CD8-positive, alpha-beta memory T cell (primary cell): ENCODE results near the gene ZNF143. TPM values are rescaled to one million over a fixed set of nuclear protein-coding genes. Genes with fewer than 3 reads are reported as not detected.
A peak's percentile ranks its signal among the peaks of the same experiment; 100 is the strongest.

Source experiments
- CTCF ChIA-PET: fragments of 350-600 bp; sonication (Branson Sonifier 250); formaldehyde crosslinking; loops from one replicate; lab custom pipeline; 2021; ENCODE audit warnings: antibody characterized with exemption; lab: Charles Lee
- POLR2A ChIA-PET: fragments of 350-600 bp; sonication (Branson Sonifier 250); formaldehyde crosslinking; loops from one replicate; lab custom pipeline; 2021; ENCODE audit warnings: antibody characterized with exemption; lab: Charles Lee
- DNase-seq, 5 donors: peaks; one replicate each; pipeline versions ENCODE4 v3.0.0 to v3.0.0-alpha.2; 2020 to 2022; ENCODE audit warnings: mixed read lengths in 1 of 5
- H3K27ac ChIP-seq: one replicate; pipeline ENCODE4 v1.7.0; 2013; ENCODE audit warnings: low read depth, mild to moderate bottlenecking, low read length, moderate library complexity
- H3K27me3 ChIP-seq: 2 replicates; pipeline ENCODE4 v1.7.0; 2013; ENCODE audit warnings: low read length, mild to moderate bottlenecking; ENCODE audit not compliant: insufficient read depth, poor library complexity, severe bottlenecking
- H3K36me3 ChIP-seq: 2 replicates; pipeline ENCODE4 v1.7.0; 2013; ENCODE audit warnings: mild to moderate bottlenecking, low read length, moderate library complexity; ENCODE audit not compliant: insufficient read depth
- H3K4me1 ChIP-seq: 2 replicates; pipeline ENCODE4 v1.7.0; 2013; ENCODE audit warnings: mild to moderate bottlenecking, low read length, moderate library complexity; ENCODE audit not compliant: insufficient read depth
- H3K4me3 ChIP-seq: 2 replicates; pipeline ENCODE4 v1.7.0; 2013; ENCODE audit warnings: mild to moderate bottlenecking, low read length
- H3K9me3 ChIP-seq: 2 replicates; pipeline ENCODE4 v1.7.0; 2013; ENCODE audit warnings: mild to moderate bottlenecking, low read length
- H3K27ac Mint-ChIP-seq, 8 donors: one replicate each; pipeline ENCODE4 v1.8.0; 2020 to 2021; ENCODE audit warnings: mixed read lengths in 8 of 8, mild to moderate bottlenecking in 6 of 8, inconsistent platforms in 3 of 8, moderate library complexity in 3 of 8
- H3K27me3 Mint-ChIP-seq, 2 donors: one replicate each; pipeline ENCODE4 v1.8.0; 2020 to 2021; ENCODE audit warnings: mixed read lengths in 2 of 2, mild to moderate bottlenecking in 1 of 2, moderate library complexity in 1 of 2
- H3K36me3 Mint-ChIP-seq, 3 donors: one replicate each; pipeline ENCODE4 v1.8.0; 2020 to 2021; ENCODE audit warnings: mixed read lengths in 3 of 3, inconsistent platforms in 1 of 3, mild to moderate bottlenecking in 1 of 3
- H3K4me1 Mint-ChIP-seq, 3 donors: one replicate each; pipeline ENCODE4 v1.8.0; 2020 to 2021; ENCODE audit warnings: mixed read lengths in 3 of 3, inconsistent platforms in 1 of 3, mild to moderate bottlenecking in 1 of 3
- H3K4me3 Mint-ChIP-seq, 7 donors: one replicate each; pipeline ENCODE4 v1.8.0; 2020 to 2021; ENCODE audit warnings: mixed read lengths in 7 of 7, mild to moderate bottlenecking in 6 of 7, moderate library complexity in 4 of 7, inconsistent platforms in 2 of 7
- H3K9me3 Mint-ChIP-seq, 5 donors: one replicate each; pipeline ENCODE4 v1.8.0; 2020 to 2022; ENCODE audit warnings: mixed read lengths in 5 of 5, mild to moderate bottlenecking in 3 of 5, moderate library complexity in 2 of 5, inconsistent platforms in 1 of 5
- polyA plus RNA-seq: library from polyadenylated mRNA; unstranded; fragments of 300-500 nt; fragmentation: Illumina TruSeq; gene quantifications from one replicate; pipeline ENCODE4 v1.2.3, GENCODE V29; 2021
- total RNA-seq, 2 experiments: library from RNA; stranded (reverse); gene quantifications; one replicate each; pipeline ENCODE4 v1.2.3, GENCODE V29; 2021

Gene ZNF143
- total and polyA plus RNA-seq, 3 experiments from 2014 or later = 33.0 to 39.8 (median 33.3) TPM

DNA sequence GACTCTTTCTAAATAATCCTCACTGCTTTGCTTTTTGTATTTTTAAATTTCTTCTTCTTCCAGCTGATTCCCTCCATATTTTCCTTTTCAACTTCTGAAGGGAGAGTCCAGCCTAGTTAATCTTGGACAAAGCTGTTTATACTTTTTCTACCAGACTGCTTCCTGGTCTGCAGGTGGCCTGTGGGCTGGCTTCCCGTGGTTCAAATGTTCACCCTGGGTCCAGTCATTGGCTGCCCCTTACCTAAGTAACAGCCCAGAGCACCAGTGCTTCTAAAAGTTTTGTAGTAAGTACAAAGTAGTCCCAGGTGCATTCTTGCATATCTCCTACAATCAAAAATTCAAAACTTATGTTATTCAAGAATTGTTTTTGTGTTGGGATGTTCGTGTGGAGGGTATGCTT lies 19.1 kb downstream of the ZNF143 start:
- Mint-ChIP-seq H3K27me3 (no peaks in the 10 kb centered on the region), H3K4me3 (no peak overlapping the region), H3K9me3 (no peaks in the 10 kb centered on the region), H3K27ac (peak overlapping the region in 1 of 8 donors; percentile 42), H3K36me3 (peaks cover 4 to 61% (median 9%) of the 10 kb centered on the region in 3 donors), H3K4me1 (no peaks in the 10 kb centered on the region)
- no peaks in the 10 kb centered on the region for H3K27me3 ChIP-seq
- ChIA-PET POLR2A (no interaction called here), CTCF (interaction anchor here (1.2 kb wide), 1 partner anchor 27 kb away, joined by 3 read pairs; no protein-coding TSS in a partner anchor)
- H3K4me1 ChIP-seq = no peaks in the 10 kb centered on the region
- H3K9me3 ChIP-seq = no peaks in the 10 kb centered on the region
- H3K4me3 ChIP-seq = no peak overlapping the region
- peaks cover 26% of the 10 kb centered on the region for H3K36me3 ChIP-seq
- DNase-seq = no peak
- no peak overlapping the region for H3K27ac ChIP-seq

- no peaks in the 10 kb centered on the region for H3K27me3 ChIP-seq
- H3K4me1 ChIP-seq = no peaks in the 10 kb centered on the region
- H3K9me3 ChIP-seq = no peaks in the 10 kb centered on the region
- Mint-ChIP-seq H3K27me3 (no peaks in the 10 kb centered on the region), H3K27ac (peak overlapping the region in 5 of 8 donors; percentile 19 to 75 (median 55)), H3K4me3 (no peak overlapping the region), H3K9me3 (no peaks in the 10 kb centered on the region), H3K4me1 (peaks cover 0 to 9% (median 2%) of the 10 kb centered on the region in 3 donors), H3K36me3 (peaks cover 6 to 61% (median 23%) of the 10 kb centered on the region in 3 donors)
- ChIA-PET POLR2A (no interaction called here), CTCF (interaction anchor here (0.7 to 2.9 kb wide), 3 partner anchors 9 to 18 kb away, joined by 3 to 13 read pairs (median 3); no protein-coding TSS in a partner anchor)
- DNase-seq = no peak
- no peak overlapping the region for H3K4me3 ChIP-seq
- no peak overlapping the region for H3K27ac ChIP-seq
- peaks cover 6% of the 10 kb centered on the region for H3K36me3 ChIP-seq
Observed at GRCh38 chr11:9489080-9489765, 28.4 kb downstream of the ZNF143 start.

GRCh38 chr11:9490376-9490775 lies 29.6 kb downstream of the ZNF143 start:
- Mint-ChIP-seq H3K27me3 (no peaks in the 10 kb centered on the region), H3K36me3 (peaks cover 6 to 65% (median 24%) of the 10 kb centered on the region in 3 donors), H3K4me1 (peaks cover 0 to 9% (median 2%) of the 10 kb centered on the region in 3 donors), H3K9me3 (no peaks in the 10 kb centered on the region), H3K27ac (no peak overlapping the region), H3K4me3 (no peak overlapping the region)
- no peaks in the 10 kb centered on the region for H3K9me3 ChIP-seq
- H3K4me1 ChIP-seq = no peaks in the 10 kb centered on the region
- ChIA-PET POLR2A (no interaction called here), CTCF (interaction anchor here (1.2 to 2.9 kb wide), 2 partner anchors 13 to 17 kb away, joined by 3 to 13 read pairs; no protein-coding TSS in a partner anchor)
- DNase-seq = no peak
- H3K27me3 ChIP-seq = no peaks in the 10 kb centered on the region
- H3K4me3 ChIP-seq = no peak overlapping the region
- no peak overlapping the region for H3K27ac ChIP-seq
- H3K36me3 ChIP-seq = peaks cover 16% of the 10 kb centered on the region

DNA sequence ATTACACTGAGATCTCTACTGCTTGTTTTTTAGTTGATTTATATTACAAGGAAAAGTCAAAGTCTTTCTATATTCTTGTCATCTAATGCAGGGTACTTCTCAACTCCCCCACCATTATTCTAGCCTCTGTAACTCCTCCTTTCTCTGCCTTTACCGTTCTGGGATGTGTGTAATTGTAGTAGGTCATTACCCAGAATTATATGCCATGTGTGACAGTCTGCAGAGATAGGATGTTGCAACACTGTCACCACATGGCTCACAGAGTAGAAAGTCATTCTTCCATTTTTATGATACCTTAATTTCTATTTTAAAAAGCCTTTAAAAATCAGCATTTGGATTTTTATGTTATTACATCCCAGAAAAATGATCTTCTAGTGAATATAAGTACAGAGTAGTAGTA lies 32.7 kb downstream of the ZNF143 start:
- H3K27ac ChIP-seq = no peak overlapping the region
- H3K4me1 Mint-ChIP-seq = peaks cover 0 to 9% (median 2%) of the 10 kb centered on the region in 3 donors
- no peaks in the 10 kb centered on the region for H3K27me3 ChIP-seq
- H3K27ac Mint-ChIP-seq = peak overlapping the region in 2 of 8 donors; percentile 63 to 64
- H3K4me3 ChIP-seq = no peak overlapping the region
- POLR2A ChIA-PET = interaction anchor here (0.6 kb wide), 1 partner anchor 15 kb away, joined by 4 read pairs; no protein-coding TSS in a partner anchor
- no peak overlapping the region for H3K4me3 Mint-ChIP-seq
- DNase-seq = no peak
- H3K27me3 Mint-ChIP-seq = no peaks in the 10 kb centered on the region
- H3K36me3 ChIP-seq = peaks cover 31% of the 10 kb centered on the region
- H3K9me3 ChIP-seq = no peaks in the 10 kb centered on the region
- H3K4me1 ChIP-seq = no peaks in the 10 kb centered on the region
- no peaks in the 10 kb centered on the region for H3K9me3 Mint-ChIP-seq
- CTCF ChIA-PET = interaction anchor here (1.1 kb wide), 1 partner anchor 13 kb away, joined by 3 read pairs; no protein-coding TSS in a partner anchor
- H3K36me3 Mint-ChIP-seq = peaks cover 11 to 70% (median 36%) of the 10 kb centered on the region in 3 donors

DNA sequence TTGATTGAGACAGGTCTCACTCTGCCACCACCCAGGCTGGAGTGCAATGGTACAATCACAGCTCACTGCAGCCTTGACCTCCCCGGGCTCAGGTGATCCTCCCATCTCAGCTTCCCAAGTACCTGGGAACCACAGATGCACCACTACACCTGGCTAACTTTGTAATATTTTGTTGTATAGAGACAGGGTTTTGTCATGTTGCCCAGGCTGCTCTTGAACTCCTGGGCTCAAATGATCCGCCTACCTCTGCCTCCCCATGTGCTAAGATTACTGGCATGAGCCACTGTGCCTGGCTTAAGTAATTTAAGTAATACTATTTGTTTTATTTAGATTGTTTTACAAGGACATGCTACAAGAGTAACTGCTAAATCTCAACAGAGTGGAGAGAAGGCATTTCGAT lies 33.5 kb downstream of the ZNF143 start:
- H3K36me3 ChIP-seq = peaks cover 37% of the 10 kb centered on the region
- no peaks in the 10 kb centered on the region for H3K9me3 ChIP-seq
- Mint-ChIP-seq H3K27me3 (no peaks in the 10 kb centered on the region), H3K36me3 (peaks cover 11 to 71% (median 36%) of the 10 kb centered on the region in 3 donors), H3K4me3 (no peak overlapping the region), H3K27ac (no peak overlapping the region), H3K9me3 (no peaks in the 10 kb centered on the region), H3K4me1 (peaks cover 0 to 8% (median 2%) of the 10 kb centered on the region in 3 donors)
- no peaks in the 10 kb centered on the region for H3K4me1 ChIP-seq
- H3K27ac ChIP-seq = no peak overlapping the region
- no peak for DNase-seq
- ChIA-PET CTCF (interaction anchor here (1.4 kb wide), 1 partner anchor 120 kb away, joined by 3 read pairs; no protein-coding TSS in a partner anchor), POLR2A (interaction anchor here (0.6 kb wide), 1 partner anchor 16 kb away, joined by 4 read pairs; no protein-coding TSS in a partner anchor)
- H3K27me3 ChIP-seq = no peaks in the 10 kb centered on the region
- H3K4me3 ChIP-seq = no peak overlapping the region

- no peaks in the 10 kb centered on the region for H3K27me3 Mint-ChIP-seq
- no peak overlapping the region for H3K4me3 Mint-ChIP-seq
- H3K4me1 Mint-ChIP-seq = peaks cover 0 to 5% (median 2%) of the 10 kb centered on the region in 3 donors
Observed at GRCh38 chr11:9495803-9496514, 35.1 kb downstream of the ZNF143 start.

DNA sequence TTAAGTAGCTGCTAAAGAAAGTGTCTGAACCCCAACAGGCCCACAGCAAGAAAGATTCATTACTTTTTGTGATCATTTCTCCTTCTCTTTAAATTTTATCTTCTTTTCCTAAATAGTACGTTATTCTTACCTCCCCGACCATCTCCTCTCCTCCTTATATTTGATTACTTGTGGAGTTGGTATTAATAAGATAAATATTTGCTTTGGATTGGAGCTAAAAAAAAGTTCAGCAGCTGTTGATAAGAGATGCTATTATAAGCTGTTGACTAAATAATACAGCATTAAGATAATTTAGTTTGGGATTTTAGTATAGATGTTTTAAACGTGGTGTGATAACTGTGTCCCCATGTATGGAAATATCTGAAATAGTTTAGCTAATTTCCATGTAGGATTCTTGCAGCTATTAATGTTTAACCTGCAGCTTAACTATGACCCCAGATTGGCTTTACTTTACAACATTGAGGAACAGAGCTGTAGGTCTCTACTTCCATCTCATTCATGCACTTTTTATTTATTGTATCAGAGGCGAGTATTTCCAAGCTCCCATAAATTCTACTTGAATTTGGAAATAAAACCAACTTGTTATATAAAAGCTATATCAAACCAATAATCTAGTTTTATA lies 37.8 kb downstream of the ZNF143 start:
- Mint-ChIP-seq H3K4me3 (no peak overlapping the region), H3K4me1 (peaks cover 0 to under 1% (median 0%) of the 10 kb centered on the region in 3 donors), H3K36me3 (peaks cover 11 to 86% (median 33%) of the 10 kb centered on the region in 3 donors), H3K27ac (peak overlapping the region in 1 of 8 donors; percentile 60), H3K27me3 (no peaks in the 10 kb centered on the region), H3K9me3 (no peaks in the 10 kb centered on the region)
- Histone ChIP-seq H3K4me1 (no peaks in the 10 kb centered on the region), H3K27me3 (no peaks in the 10 kb centered on the region), H3K36me3 (peaks cover 46% of the 10 kb centered on the region), H3K9me3 (no peaks in the 10 kb centered on the region), H3K27ac (no peak overlapping the region), H3K4me3 (no peak overlapping the region)
- CTCF ChIA-PET = interaction anchor here (0.9 to 2.7 kb wide), 5 partner anchors 9 to 482 kb away, joined by 3 to 22 read pairs (median 4); no protein-coding TSS in a partner anchor
- DNase-seq = no peak
- POLR2A ChIA-PET = interaction anchor here (0.6 to 1.0 kb wide), 2 partner anchors 152 to 332 kb away, joined by 3 read pairs; no protein-coding TSS in a partner anchor

More at GRCh38 chr11:9495803-9496514, 35.1 kb downstream of the ZNF143 start:
- Histone ChIP-seq H3K27ac (peak overlapping the region; percentile 7), H3K9me3 (no peaks in the 10 kb centered on the region), H3K4me3 (no peak overlapping the region), H3K4me1 (no peaks in the 10 kb centered on the region), H3K27me3 (no peaks in the 10 kb centered on the region), H3K36me3 (peaks cover 41% of the 10 kb centered on the region)
- peaks cover 5 to 73% (median 32%) of the 10 kb centered on the region in 3 donors for H3K36me3 Mint-ChIP-seq
- no peak overlapping the region for H3K27ac Mint-ChIP-seq
- H3K9me3 Mint-ChIP-seq = no peaks in the 10 kb centered on the region
- POLR2A ChIA-PET = no interaction called here
- CTCF ChIA-PET = interaction anchor here (1.4 kb wide), 1 partner anchor 118 kb away, joined by 3 read pairs; no protein-coding TSS in a partner anchor
- no peak for DNase-seq
